NCI-H2171 (cell line): ENCODE measurements around the gene CLSTN2.

ENCODE experiments used
- DNase-seq: peaks from one replicate; lab custom pipeline; 2025; lab: John Stamatoyannopoulos, UW

The CLSTN2 gene

GRCh38 chr3:140378571-140379340 lies 443.8 kb downstream of the CLSTN2 start:
- DNase-seq = no peak

- DNase-seq = no peak
These were observed 449.2 kb downstream of the CLSTN2 start for GRCh38 chr3:140384028-140384771.

- DNase-seq = no peak
These were observed 449.9 kb downstream of the CLSTN2 start for GRCh38 chr3:140384876-140385275.

- DNase-seq = no peak
These were observed 451.5 kb downstream of the CLSTN2 start for GRCh38 chr3:140386357-140387100.

- no peak for DNase-seq
These were observed 452.3 kb downstream of the CLSTN2 start for GRCh38 chr3:140387244-140387643.

- DNase-seq = no peak
These were observed 453.4 kb downstream of the CLSTN2 start for GRCh38 chr3:140388202-140388922.

GRCh38 chr3:140391061-140391460 lies 456.1 kb downstream of the CLSTN2 start:
- no peak for DNase-seq

- DNase-seq = no peak
These were observed 459.6 kb downstream of the CLSTN2 start for GRCh38 chr3:140394488-140395133.

- no peak for DNase-seq
These were observed 460.4 kb downstream of the CLSTN2 start for GRCh38 chr3:140395134-140396075.

- no peak for DNase-seq
These were observed 461.1 kb downstream of the CLSTN2 start for GRCh38 chr3:140396110-140396509.

- no peak for DNase-seq
These were observed 462.9 kb downstream of the CLSTN2 start for GRCh38 chr3:140397847-140398246.

GRCh38 chr3:140398387-140398786 lies 463.4 kb downstream of the CLSTN2 start:
- no peak for DNase-seq

GRCh38 chr3:140399871-140400270 lies 464.9 kb downstream of the CLSTN2 start:
- no peak for DNase-seq

- DNase-seq = no peak
These were observed 468.1 kb downstream of the CLSTN2 start for GRCh38 chr3:140403079-140403478.

GRCh38 chr3:140403608-140404007 lies 468.6 kb downstream of the CLSTN2 start:
- no peak for DNase-seq

GRCh38 chr3:140406655-140407054 lies 471.7 kb downstream of the CLSTN2 start:
- DNase-seq = no peak

- no peak for DNase-seq
These were observed 473.3 kb downstream of the CLSTN2 start for GRCh38 chr3:140408252-140408651.

- no peak for DNase-seq
These were observed 481.7 kb downstream of the CLSTN2 start for GRCh38 chr3:140416666-140417065.

- no peak for DNase-seq
These were observed 485.8 kb downstream of the CLSTN2 start for GRCh38 chr3:140420621-140421357.

- DNase-seq = no peak
These were observed 486.9 kb downstream of the CLSTN2 start for GRCh38 chr3:140421884-140422283.
